H9 (cell line): ENCODE data around the gene ABR. TPM values are rescaled to one million over a fixed set of nuclear protein-coding genes. Genes with fewer than 3 reads are reported as not detected.

Experiments
- DNase-seq: peaks from one replicate; pipeline ENCODE4 v3.0.0-alpha.2; 2017
- H2AFZ ChIP-seq: one replicate; pipeline ENCODE4 v1.6.1; 2013; ENCODE audit warnings: mild to moderate bottlenecking, low read length, control low read depth, moderate library complexity
- H2AK5ac ChIP-seq: 2 replicates; pipeline ENCODE4 v1.6.1; 2013; ENCODE audit warnings: low read length, control low read depth, mixed read lengths; ENCODE audit not compliant: insufficient read length
- H2BK120ac ChIP-seq: one replicate; pipeline ENCODE4 v1.6.1; 2013; ENCODE audit warnings: low read depth, mild to moderate bottlenecking, low read length, control low read depth, inconsistent platforms; ENCODE audit not compliant: poor library complexity, severe bottlenecking
- H2BK12ac ChIP-seq: 2 replicates; pipeline ENCODE4 v1.6.1; 2013; ENCODE audit warnings: low read length, control low read depth, mixed read lengths, low read depth; ENCODE audit not compliant: insufficient read length
- H2BK15ac ChIP-seq: 2 replicates; pipeline ENCODE4 v1.6.1; 2013; ENCODE audit warnings: low read depth, low read length, control low read depth
- H2BK20ac ChIP-seq: one replicate; pipeline ENCODE4 v1.6.1; 2013; ENCODE audit warnings: low read depth, mild to moderate bottlenecking, low read length, control low read depth, inconsistent platforms; ENCODE audit not compliant: poor library complexity, severe bottlenecking
- H2BK5ac ChIP-seq: 2 replicates; pipeline ENCODE4 v1.6.1; 2013; ENCODE audit warnings: low read length, control low read depth, mixed read lengths; ENCODE audit not compliant: insufficient read length
- H3K14ac ChIP-seq: 2 replicates; pipeline ENCODE4 v1.6.1; 2013; ENCODE audit warnings: low read length, control low read depth; ENCODE audit not compliant: insufficient read depth
- H3K18ac ChIP-seq: 2 replicates; pipeline ENCODE4 v1.6.1; 2013; ENCODE audit warnings: low read depth, mild to moderate bottlenecking, mixed read lengths, low read length, control low read depth; ENCODE audit not compliant: insufficient read length
- H3K23ac ChIP-seq: 2 replicates; pipeline ENCODE4 v1.6.1; 2013; ENCODE audit warnings: low read length, control low read depth, mixed read lengths, low read depth; ENCODE audit not compliant: insufficient read length
- H3K23me2 ChIP-seq: 2 replicates; pipeline ENCODE4 v1.6.1; 2013; ENCODE audit warnings: low read depth, mild to moderate bottlenecking, mixed read lengths, low read length, control low read depth; ENCODE audit not compliant: insufficient read length, poor library complexity, severe bottlenecking
- H3K27ac ChIP-seq: 2 replicates; pipeline ENCODE4 v1.5.1; 2013; ENCODE audit warnings: low read length, control low read depth, mixed read lengths, low read depth; ENCODE audit not compliant: insufficient read length
- H3K27me3 ChIP-seq: 2 replicates; pipeline ENCODE4 v1.6.1; 2013; ENCODE audit warnings: low read length, control low read depth, inconsistent platforms; ENCODE audit not compliant: insufficient read depth
- H3K4ac ChIP-seq: 2 replicates; pipeline ENCODE4 v1.6.1; 2013; ENCODE audit warnings: low read depth, mild to moderate bottlenecking, control low read depth, inconsistent platforms, low read length, moderate library complexity
- H3K4me1 ChIP-seq: 2 replicates; pipeline ENCODE4 v1.6.1; 2013; ENCODE audit warnings: low read length, control low read depth, inconsistent platforms; ENCODE audit not compliant: insufficient read depth
- H3K4me2 ChIP-seq: 2 replicates; pipeline ENCODE4 v1.6.1; 2013; ENCODE audit warnings: low read length, control low read depth, mixed read lengths; ENCODE audit not compliant: insufficient read length, insufficient read depth
- H3K56ac ChIP-seq: 2 replicates; pipeline ENCODE4 v1.6.1; 2013; ENCODE audit warnings: low read depth, mild to moderate bottlenecking, mixed read lengths, low read length, control low read depth; ENCODE audit not compliant: insufficient read length
- H3K79me1 ChIP-seq: 2 replicates; pipeline ENCODE4 v1.6.1; 2013; ENCODE audit warnings: low read depth, mild to moderate bottlenecking, moderate library complexity, low read length, control low read depth, inconsistent platforms; ENCODE audit not compliant: insufficient read depth, poor library complexity, severe bottlenecking
- H3K79me2 ChIP-seq: 2 replicates; pipeline ENCODE4 v1.6.1; 2013; ENCODE audit warnings: low read length, control low read depth, inconsistent platforms; ENCODE audit not compliant: insufficient read depth
- H3K9ac ChIP-seq: 2 replicates; pipeline ENCODE4 v1.6.1; 2013; ENCODE audit warnings: low read length, control low read depth, mixed read lengths; ENCODE audit not compliant: insufficient read length; ENCODE audit errors: extremely low read depth
- H3K9me3 ChIP-seq: one replicate; pipeline ENCODE4 v1.6.1; 2013; ENCODE audit warnings: low read depth, low read length, inconsistent platforms; ENCODE audit not compliant: control insufficient read depth
- H3T11ph ChIP-seq: one replicate; pipeline ENCODE4 v1.6.1; 2013; ENCODE audit warnings: mild to moderate bottlenecking, low read length, control low read depth, inconsistent platforms
- H4K20me1 ChIP-seq: one replicate; pipeline ENCODE4 v1.6.1; 2013; ENCODE audit not compliant: control insufficient read depth, insufficient read length, insufficient read depth
- H4K5ac ChIP-seq: 2 replicates; pipeline ENCODE4 v1.6.1; 2013; ENCODE audit warnings: low read depth, mild to moderate bottlenecking, mixed read lengths, low read length, control low read depth; ENCODE audit not compliant: insufficient read length
- H4K8ac ChIP-seq: replicated peaks from 2 replicates; pipeline ENCODE4 v1.6.1; 2013; ENCODE audit warnings: low read length, control low read depth, mixed read lengths, low read depth; ENCODE audit not compliant: insufficient read length
- H4K91ac ChIP-seq: 2 replicates; pipeline ENCODE4 v1.6.1; 2013; ENCODE audit warnings: low read depth, mild to moderate bottlenecking, moderate library complexity, mixed read lengths, low read length, control low read depth; ENCODE audit not compliant: insufficient read length
- H3K27ac Mint-ChIP-seq, 3 experiments: 2 replicates in 2 of 3; 3 replicates in 1 of 3; pipeline ENCODE4 v1.8.0; 2020 to 2021; ENCODE audit warnings: mixed read lengths in 3 of 3, mild to moderate bottlenecking in 1 of 3, moderate library complexity in 1 of 3
- H3K27me3 Mint-ChIP-seq: 2 replicates; pipeline ENCODE4 v1.8.0; 2021; ENCODE audit warnings: low read depth, mild to moderate bottlenecking, moderate library complexity, mixed read lengths
- H3K36me3 Mint-ChIP-seq, 3 experiments: 2 replicates in 2 of 3; 3 replicates in 1 of 3; pipeline ENCODE4 v1.8.0; 2020 to 2021; ENCODE audit warnings: low read depth in 3 of 3, mixed read lengths in 3 of 3; ENCODE audit not compliant: insufficient read depth in 1 of 3
- H3K4me1 Mint-ChIP-seq, 2 experiments: 2 replicates each; pipeline ENCODE4 v1.8.0; 2020; ENCODE audit warnings: mixed read lengths in 2 of 2
- H3K4me3 Mint-ChIP-seq, 2 experiments: 2 replicates in 1 of 2; 3 replicates in 1 of 2; pipeline ENCODE4 v1.8.0; 2020 to 2021; ENCODE audit warnings: mild to moderate bottlenecking in 2 of 2, mixed read lengths in 2 of 2, moderate library complexity in 1 of 2
- H3K9me3 Mint-ChIP-seq, 2 experiments: 2 replicates in 1 of 2; 3 replicates in 1 of 2; pipeline ENCODE4 v1.8.0; 2020; ENCODE audit warnings: mild to moderate bottlenecking in 2 of 2, mixed read lengths in 2 of 2, moderate library complexity in 1 of 2
- WGBS: extraction: QIAGEN DNeasy Blood & Tissue Kit; methylation state at CpG from one replicate; pipeline ENCODE4 v1.1.7; 2013; ENCODE audit warnings: missing lambda C conversion rate, low lambda C conversion rate, mixed read lengths; ENCODE audit not compliant: insufficient read length; ENCODE audit errors: extremely low coverage; 5-methylcytosine and 5-hydroxymethylcytosine counted together
- total RNA-seq: library from RNA; stranded (reverse); gene quantifications from 2 replicates; pipeline ENCODE4 v1.2.1, GENCODE V29; 2021
- TF ChIP-seq, protein P1 (sequence below): fragments of 200-600 bp; sonication (generic); conservative IDR thresholded peaks from 3 replicates; pipeline ENCODE4 v1.8.0; 2021; ENCODE audit warnings: antibody characterized with exemption, mild to moderate bottlenecking

ABR gene
- total RNA-seq, 1 experiment from 2014 or later: 34.7 TPM

DNA sequence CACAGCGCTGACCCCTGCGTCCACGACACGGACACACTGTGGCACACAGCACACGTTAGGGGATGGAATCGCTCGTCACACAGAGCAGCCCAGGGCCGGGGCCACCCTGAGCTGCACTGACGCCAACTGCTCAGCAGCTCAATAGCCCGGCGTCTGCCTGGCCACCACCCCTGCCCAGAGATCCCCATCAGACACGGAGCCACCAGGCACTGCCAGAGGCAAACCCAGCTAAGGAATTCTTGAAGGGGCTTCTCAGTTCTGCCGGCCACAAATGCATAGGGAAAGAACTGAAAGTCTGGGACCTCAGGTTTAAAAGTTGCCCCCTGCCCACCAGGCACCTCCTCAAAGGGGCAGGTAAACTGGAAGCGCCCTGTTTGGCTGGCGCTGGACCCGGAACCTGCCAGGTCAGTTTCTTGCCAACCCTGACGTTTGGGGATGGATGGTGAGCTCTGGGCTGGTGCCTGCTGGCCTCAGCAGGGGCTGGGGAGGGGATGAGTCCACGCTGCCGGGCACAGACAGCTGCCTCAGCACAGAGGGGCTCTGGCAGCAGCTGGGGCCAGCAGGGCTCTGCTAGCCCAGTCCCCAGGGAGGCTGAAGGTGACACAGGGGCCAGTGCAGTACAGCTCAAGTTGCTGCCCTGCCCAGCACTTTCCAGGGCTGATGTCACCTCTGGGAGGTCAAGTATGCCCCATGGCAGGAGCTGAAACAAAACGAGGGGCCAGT, 149.7 kb downstream of the ABR start:
- TF ChIP-seq, protein P1, sequence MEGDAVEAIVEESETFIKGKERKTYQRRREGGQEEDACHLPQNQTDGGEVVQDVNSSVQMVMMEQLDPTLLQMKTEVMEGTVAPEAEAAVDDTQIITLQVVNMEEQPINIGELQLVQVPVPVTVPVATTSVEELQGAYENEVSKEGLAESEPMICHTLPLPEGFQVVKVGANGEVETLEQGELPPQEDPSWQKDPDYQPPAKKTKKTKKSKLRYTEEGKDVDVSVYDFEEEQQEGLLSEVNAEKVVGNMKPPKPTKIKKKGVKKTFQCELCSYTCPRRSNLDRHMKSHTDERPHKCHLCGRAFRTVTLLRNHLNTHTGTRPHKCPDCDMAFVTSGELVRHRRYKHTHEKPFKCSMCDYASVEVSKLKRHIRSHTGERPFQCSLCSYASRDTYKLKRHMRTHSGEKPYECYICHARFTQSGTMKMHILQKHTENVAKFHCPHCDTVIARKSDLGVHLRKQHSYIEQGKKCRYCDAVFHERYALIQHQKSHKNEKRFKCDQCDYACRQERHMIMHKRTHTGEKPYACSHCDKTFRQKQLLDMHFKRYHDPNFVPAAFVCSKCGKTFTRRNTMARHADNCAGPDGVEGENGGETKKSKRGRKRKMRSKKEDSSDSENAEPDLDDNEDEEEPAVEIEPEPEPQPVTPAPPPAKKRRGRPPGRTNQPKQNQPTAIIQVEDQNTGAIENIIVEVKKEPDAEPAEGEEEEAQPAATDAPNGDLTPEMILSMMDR: no peak
- Mint-ChIP-seq H3K36me3 (no peaks in the 10 kb centered on the region; a peak in 1 of 7 replicates), H3K4me1 (peaks cover 2 to 11% of the 10 kb centered on the region in 2 experiments; a peak in 3 of 4 replicates), H3K9me3 (no peaks in the 10 kb centered on the region), H3K4me3 (no peak overlapping the region), H3K27ac (no peak overlapping the region), H3K27me3 (peaks cover 18% of the 10 kb centered on the region)
- no peak overlapping the region for H3K9ac ChIP-seq
- no peak overlapping the region for H3K4me2 ChIP-seq
- H2BK5ac ChIP-seq: no peak overlapping the region
- H3T11ph ChIP-seq: no peak overlapping the region
- H3K79me1 ChIP-seq: no peaks in the 10 kb centered on the region
- H3K4ac ChIP-seq: no peak overlapping the region
- H2BK120ac ChIP-seq: no peak overlapping the region
- H4K20me1 ChIP-seq: no peaks in the 10 kb centered on the region
- H4K91ac ChIP-seq: no peak overlapping the region
- H3K9me3 ChIP-seq: no peaks in the 10 kb centered on the region
- H3K27me3 ChIP-seq: no peaks in the 10 kb centered on the region
- H2AK5ac ChIP-seq: no peak overlapping the region
- no peak for DNase-seq
- H4K8ac ChIP-seq: no peak overlapping the region
- H3K79me2 ChIP-seq: no peaks in the 10 kb centered on the region
- peaks cover 9% of the 10 kb centered on the region for H3K23me2 ChIP-seq
- no peak overlapping the region for H4K5ac ChIP-seq
- H3K4me1 ChIP-seq: no peaks in the 10 kb centered on the region
- H3K23ac ChIP-seq: no peak overlapping the region
- H2BK20ac ChIP-seq: no peak overlapping the region
- H3K56ac ChIP-seq: no peak overlapping the region
- no peak overlapping the region for H2BK15ac ChIP-seq
- H3K18ac ChIP-seq: no peak overlapping the region
- no peak overlapping the region; the same call in 1 of the 2 replicates for H3K14ac ChIP-seq
- H2AFZ ChIP-seq: no peak overlapping the region
- WGBS: no CpG with 5 or more reads among the region's 20 CpGs
- H3K27ac ChIP-seq: no peak overlapping the region
- H2BK12ac ChIP-seq: no peak overlapping the region
